GM12878 (cell line): ENCODE measurements around the gene PLSCR1. TPM values are rescaled to one million over a fixed set of nuclear protein-coding genes. Genes with fewer than 3 reads are reported as not detected.

Experiments used
- ATAC-seq: fragments of 200-7000 bp; cut with Tn5 transposase; 3 replicates; pipeline ENCODE4 v1.9.1; 2020; ENCODE audit warnings: mild to moderate bottlenecking, moderate library complexity
- BruUV-seq: library from RNA; stranded (reverse); fragments of 400-500 nt; replicated peaks from 2 replicates; lab custom pipeline; 2021; lab: Mats Ljungman, UMichigan
- CTCF ChIA-PET: fragments of 300-600 bp; sonication (Branson Sonifier 250); formaldehyde crosslinking; extraction: SDS; loops from one replicate; lab custom pipeline; 2021; ENCODE audit warnings: inconsistent platforms; lab: Yijun Ruan, JAX
- POLR2A ChIA-PET: fragments of 350-600 bp; formaldehyde crosslinking; extraction: SDS; loops from one replicate; lab custom pipeline; 2021; ENCODE audit warnings: inconsistent platforms; lab: Charles Lee
- RAD21 ChIA-PET: fragments of 300-600 bp; sonication (Branson Sonifier 250); formaldehyde crosslinking; loops from one replicate; lab custom pipeline; 2023; ENCODE audit warnings: antibody characterized with exemption; ENCODE audit not compliant: unreplicated experiment; lab: Charles Lee
- SMC1A ChIA-PET: fragments of 300-600 bp; sonication (Branson Sonifier 250); formaldehyde crosslinking; loops from one replicate; lab custom pipeline; 2023; ENCODE audit not compliant: unreplicated experiment, uncharacterized antibody; lab: Charles Lee
- DNase-seq: peaks from one replicate; pipeline ENCODE4 v3.0.0-alpha.2; 2011; ENCODE audit warnings: low read depth, low spot score
- FAIRE-seq: peaks from 3 replicates; lab custom pipeline; 2011; peaks lifted over from hg19 to GRCh38; lab: Jason Lieb, UNC
- H2AFZ ChIP-seq: 2 replicates; pipeline ENCODE4 v1.6.0; 2011; ENCODE audit warnings: low read depth, low read length, control low read depth; ENCODE audit not compliant: control insufficient read depth
- H3K27ac ChIP-seq: 2 replicates; pipeline ENCODE4 v1.5.1; 2011; ENCODE audit warnings: control low read depth; ENCODE audit not compliant: control insufficient read depth, insufficient read depth
- H3K27me3 ChIP-seq, 2 experiments: replicated peaks in 1 of 2; 2 replicates each; pipeline versions ENCODE4 v1.6.0 to v1.6.1; 2011; ENCODE audit warnings: low read length in 1 of 2; ENCODE audit not compliant: control insufficient read depth in 2 of 2, insufficient read depth in 2 of 2
- H3K36me3 ChIP-seq, 2 experiments: 2 replicates each; pipeline ENCODE4 v1.5.1; 2011; ENCODE audit warnings: low read length in 1 of 2; ENCODE audit not compliant: control insufficient read depth in 2 of 2, insufficient read depth in 2 of 2
- H3K4me1 ChIP-seq: 2 replicates; pipeline ENCODE4 v1.6.1; 2011; ENCODE audit warnings: mild to moderate bottlenecking, low read length, moderate library complexity, mixed read lengths; ENCODE audit not compliant: control insufficient read depth, insufficient read depth
- H3K4me2 ChIP-seq: 2 replicates; pipeline ENCODE4 v1.6.0; 2011; ENCODE audit warnings: control low read depth; ENCODE audit not compliant: control insufficient read depth, insufficient read depth
- H3K4me3 ChIP-seq: fragments of 200-600 bp; sonication (generic); 2 replicates; pipeline ENCODE4 v1.5.1; 2016
- H3K79me2 ChIP-seq: 2 replicates; pipeline ENCODE4 v1.6.0; 2011; ENCODE audit warnings: low read length; ENCODE audit not compliant: control insufficient read depth, insufficient read depth
- H3K9ac ChIP-seq: 2 replicates; pipeline ENCODE4 v1.8.0; 2011; ENCODE audit warnings: low read length, control low read depth, mixed read lengths; ENCODE audit not compliant: control insufficient read depth, insufficient read depth
- H3K9me3 ChIP-seq: replicated peaks from 3 replicates; pipeline ENCODE4 v1.5.1; 2011; ENCODE audit warnings: mild to moderate bottlenecking, low read length; ENCODE audit not compliant: control insufficient read depth, insufficient read depth
- H4K20me1 ChIP-seq: 2 replicates; pipeline ENCODE4 v1.6.0; 2011; ENCODE audit not compliant: control insufficient read depth, insufficient read depth
- CEBPB ChIP-seq, 2 experiments: fragments of 150-350 bp in 1 of 2; IDR thresholded peaks; 2 replicates each; pipeline ENCODE4 v1.6.1; 2012 to 2014; ENCODE audit warnings: low read depth in 2 of 2, low read length in 2 of 2, borderline replicate concordance in 1 of 2, inconsistent platforms in 1 of 2
- CREB1 ChIP-seq: IDR thresholded peaks from 2 replicates; pipeline ENCODE4 v1.6.1; 2012; ENCODE audit warnings: low read depth, mild to moderate bottlenecking, inconsistent platforms
- GATAD2B ChIP-seq: fragments of 450-650 bp; conservative IDR thresholded peaks from 2 replicates; pipeline ENCODE4 v1.6.1; 2017; ENCODE audit warnings: low read depth, mild to moderate bottlenecking, moderate library complexity
- HCFC1 ChIP-seq: fragments of 150-350 bp; IDR thresholded peaks from 2 replicates; pipeline ENCODE4 v1.6.1; 2014; ENCODE audit warnings: low read length
- IKZF2 ChIP-seq, 2 experiments: fragments of 450-650 bp; IDR thresholded peaks; 2 replicates each; pipeline ENCODE4 v1.6.1; 2017; ENCODE audit warnings: mild to moderate bottlenecking in 2 of 2, moderate library complexity in 2 of 2
- KLF5 ChIP-seq: fragments of 450-650 bp; IDR thresholded peaks from 2 replicates; pipeline ENCODE4 v1.6.1; 2014; ENCODE audit warnings: mild to moderate bottlenecking; ENCODE audit not compliant: partially characterized antibody
- MEF2A ChIP-seq: IDR thresholded peaks from 2 replicates; pipeline ENCODE4 v1.6.1; 2011; ENCODE audit warnings: low read depth, mild to moderate bottlenecking, low read length, moderate library complexity; ENCODE audit not compliant: insufficient read depth
- MYC ChIP-seq: IDR thresholded peaks from 2 replicates; pipeline ENCODE4 v1.6.1; 2011; ENCODE audit warnings: mild to moderate bottlenecking, low read length, moderate library complexity, inconsistent platforms; ENCODE audit not compliant: insufficient read depth, insufficient replicate concordance, insufficient read length, severe bottlenecking
- WGBS: methylation state at CpG from one replicate; pipeline ENCODE4 v1.1.6; 2016; ENCODE audit warnings: low lambda C conversion rate; ENCODE audit not compliant: insufficient replicate concordance, insufficient coverage; ENCODE audit errors: missing lambda C conversion rate; 5-methylcytosine and 5-hydroxymethylcytosine counted together
- in situ Hi-C: fragments of 300-500 bp; cut with MboI; formaldehyde crosslinking; loops from 9 replicates; pipeline ENCODE4 v1.14.3; 2018; ENCODE audit warnings: mixed read lengths
- intact Hi-C: fragments of 100-400 bp; cut with micrococcal nuclease; formaldehyde crosslinking; loops from one replicate; pipeline ENCODE4 v1.14.2; 2022; ENCODE audit not compliant: unreplicated experiment
- polyA plus RNA-seq, 11 experiments: library from polyadenylated mRNA; depleted of rRNA in 4 of 11; unstranded in 6 of 11; stranded (reverse) in 5 of 11; fragments of >200 nt; fragmentation: Nextera tagmentation in 4 of 11; fragmentation: Illumina TruSeq in 1 of 11; extraction: Ambion mirVana in 4 of 11; extraction: Trizol in 1 of 11; gene quantifications; 1 replicate in 1 of 11; 2 replicates in 10 of 11; pipeline versions ENCODE4 v1.2.1 to v1.2.3, GENCODE V29; 2011 to 2016; ENCODE audit warnings: inconsistent platforms in 2 of 11, missing spikeins in 2 of 11, low read depth in 1 of 11
- total RNA-seq, 4 experiments: library from RNA; depleted of rRNA in 3 of 4; stranded (reverse); fragments of >200 nt in 3 of 4; fragmentation: Illumina TruSeq in 1 of 4; extraction: Trizol in 1 of 4; gene quantifications; 2 replicates each; pipeline versions ENCODE4 v1.2.1 to v1.2.3, GENCODE V29; 2013 to 2021
- TF ChIP-seq, protein P1 (sequence below): fragments of 450-650 bp; IDR thresholded peaks from 2 replicates; pipeline ENCODE4 v1.6.1; 2017; ENCODE audit warnings: mild to moderate bottlenecking, moderate library complexity

Gene PLSCR1
- total and polyA plus RNA-seq, 10 of the 15 experiments (the other 5 are each of a cell fraction or from before 2014, with no cell fraction given): 35.4 to 77.8 (median 41.1) TPM

GRCh38 chr3:146529021-146529420 is 15.4 kb downstream of the PLSCR1 start:
- no peak overlapping the region for H3K9ac ChIP-seq
- DNase-seq (no peak), ATAC-seq (no peak; the same call in 2 of the 3 replicates), FAIRE-seq (no peak)
- WGBS: 98% methylated on average over 2 of the region's 2 CpGs
- ChIA-PET RAD21 (no interaction called here), SMC1A (interaction anchor here (0.6 kb wide), 1 partner anchor 313 kb away, joined by 3 read pairs; no protein-coding TSS in a partner anchor), POLR2A (no interaction called here), CTCF (no interaction called here)
- H2AFZ ChIP-seq: no peak overlapping the region
- peaks cover 0 to 6% of the 10 kb centered on the region in 2 experiments; a peak in 1 of 4 replicates for H3K36me3 ChIP-seq
- H3K79me2 ChIP-seq: no peaks in the 10 kb centered on the region
- H3K4me1 ChIP-seq: no peaks in the 10 kb centered on the region
- no peak overlapping the region for H3K4me3 ChIP-seq
- intact Hi-C loops: no loop called here
- in situ Hi-C loops: no loop called here
- no peaks in the 10 kb centered on the region for H3K9me3 ChIP-seq
- no peak overlapping the region for H3K4me2 ChIP-seq
- no peaks in the 10 kb centered on the region for H3K27me3 ChIP-seq
- no peak for TF ChIP-seq HCFC1
- no peak for TF ChIP-seq MEF2A
- no peak for TF ChIP-seq GATAD2B
- TF ChIP-seq, protein P1, sequence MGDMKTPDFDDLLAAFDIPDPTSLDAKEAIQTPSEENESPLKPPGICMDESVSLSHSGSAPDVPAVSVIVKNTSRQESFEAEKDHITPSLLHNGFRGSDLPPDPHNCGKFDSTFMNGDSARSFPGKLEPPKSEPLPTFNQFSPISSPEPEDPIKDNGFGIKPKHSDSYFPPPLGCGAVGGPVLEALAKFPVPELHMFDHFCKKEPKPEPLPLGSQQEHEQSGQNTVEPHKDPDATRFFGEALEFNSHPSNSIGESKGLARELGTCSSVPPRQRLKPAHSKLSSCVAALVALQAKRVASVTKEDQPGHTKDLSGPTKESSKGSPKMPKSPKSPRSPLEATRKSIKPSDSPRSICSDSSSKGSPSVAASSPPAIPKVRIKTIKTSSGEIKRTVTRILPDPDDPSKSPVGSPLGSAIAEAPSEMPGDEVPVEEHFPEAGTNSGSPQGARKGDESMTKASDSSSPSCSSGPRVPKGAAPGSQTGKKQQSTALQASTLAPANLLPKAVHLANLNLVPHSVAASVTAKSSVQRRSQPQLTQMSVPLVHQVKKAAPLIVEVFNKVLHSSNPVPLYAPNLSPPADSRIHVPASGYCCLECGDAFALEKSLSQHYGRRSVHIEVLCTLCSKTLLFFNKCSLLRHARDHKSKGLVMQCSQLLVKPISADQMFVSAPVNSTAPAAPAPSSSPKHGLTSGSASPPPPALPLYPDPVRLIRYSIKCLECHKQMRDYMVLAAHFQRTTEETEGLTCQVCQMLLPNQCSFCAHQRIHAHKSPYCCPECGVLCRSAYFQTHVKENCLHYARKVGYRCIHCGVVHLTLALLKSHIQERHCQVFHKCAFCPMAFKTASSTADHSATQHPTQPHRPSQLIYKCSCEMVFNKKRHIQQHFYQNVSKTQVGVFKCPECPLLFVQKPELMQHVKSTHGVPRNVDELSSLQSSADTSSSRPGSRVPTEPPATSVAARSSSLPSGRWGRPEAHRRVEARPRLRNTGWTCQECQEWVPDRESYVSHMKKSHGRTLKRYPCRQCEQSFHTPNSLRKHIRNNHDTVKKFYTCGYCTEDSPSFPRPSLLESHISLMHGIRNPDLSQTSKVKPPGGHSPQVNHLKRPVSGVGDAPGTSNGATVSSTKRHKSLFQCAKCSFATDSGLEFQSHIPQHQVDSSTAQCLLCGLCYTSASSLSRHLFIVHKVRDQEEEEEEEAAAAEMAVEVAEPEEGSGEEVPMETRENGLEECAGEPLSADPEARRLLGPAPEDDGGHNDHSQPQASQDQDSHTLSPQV: no peak
- TF ChIP-seq KLF5: no peak
- no peak for TF ChIP-seq CREB1
- no peak for TF ChIP-seq CEBPB (IDR thresholded peaks at IDR 0.05; ENCODE audit: borderline replicate concordance in 1 of 2, low read depth in 2 of 2, low read length in 2 of 2)
- TF ChIP-seq MYC: no peak
- no peak for TF ChIP-seq IKZF2 (IDR thresholded peaks at IDR 0.05)
- H3K27ac ChIP-seq: no peak overlapping the region
- no TSS peak for BruUV-seq
- H4K20me1 ChIP-seq: no peaks in the 10 kb centered on the region
